HepG2 (cell line): ENCODE results near the gene ZFP92. TPM values are rescaled to one million over a fixed set of nuclear protein-coding genes. Genes with fewer than 3 reads are reported as not detected.

Source experiments
- ATAC-seq: fragments of 200-7000 bp; cut with Tn5 transposase; 3 replicates; pipeline ENCODE4 v1.9.1; 2020; ENCODE audit warnings: mild to moderate bottlenecking, moderate library complexity
- BruUV-seq: library from RNA; stranded (reverse); fragments of 400-500 nt; replicated peaks from 2 replicates; lab custom pipeline; 2021; lab: Mats Ljungman, UMichigan
- CTCF ChIA-PET: fragments of 300-600 bp; formaldehyde crosslinking; extraction: SDS; loops from one replicate; lab custom pipeline; 2021; ENCODE audit warnings: low total read pairs, inconsistent platforms, low intra/inter-chr PET ratio; lab: Yijun Ruan, JAX
- POLR2A ChIA-PET: fragments of 350-600 bp; sonication (Branson Sonifier 250); formaldehyde crosslinking; loops from one replicate; lab custom pipeline; 2020; ENCODE audit warnings: antibody characterized with exemption, inconsistent platforms; lab: Yijun Ruan, JAX
- DNase-seq: peaks from one replicate; pipeline ENCODE4 v3.0.0-alpha.2; 2015; ENCODE audit warnings: low spot score
- FAIRE-seq: peaks from 3 replicates; lab custom pipeline; 2011; peaks lifted over from hg19 to GRCh38; lab: Jason Lieb, UNC
- H2AFZ ChIP-seq: one replicate; pipeline ENCODE4 v1.6.1; 2011; ENCODE audit warnings: low read length, inconsistent platforms
- H3K27ac ChIP-seq: fragments of 300-600 bp; 3 replicates; pipeline ENCODE4 v1.8.0; 2011; ENCODE audit warnings: mixed run types, mild to moderate bottlenecking, mixed read lengths, low read length, inconsistent platforms; ENCODE audit not compliant: insufficient read depth; ENCODE audit errors: extremely low read length
- H3K27me3 ChIP-seq, 2 experiments: fragments of 200-600 bp in 1 of 2; 2 replicates in 1 of 2; 3 replicates in 1 of 2; pipeline versions ENCODE4 v1.6.0 to v1.8.0; 2011; ENCODE audit warnings: low read length in 2 of 2, mild to moderate bottlenecking in 2 of 2, moderate library complexity in 2 of 2, inconsistent platforms in 1 of 2; ENCODE audit not compliant: insufficient read depth in 2 of 2, control insufficient read depth in 1 of 2
- H3K36me3 ChIP-seq, 2 experiments: fragments of 200-600 bp in 1 of 2; replicated peaks in 1 of 2; 2 replicates in 1 of 2; 3 replicates in 1 of 2; pipeline versions ENCODE4 v1.5.1 to v1.8.0; 2011; ENCODE audit warnings: low read length in 2 of 2, inconsistent platforms in 1 of 2; ENCODE audit not compliant: insufficient read depth in 2 of 2, control insufficient read depth in 1 of 2
- H3K4me1 ChIP-seq: 2 replicates; pipeline ENCODE4 v1.5.1; 2012; ENCODE audit warnings: low read length, inconsistent platforms; ENCODE audit not compliant: insufficient read depth
- H3K4me2 ChIP-seq: 2 replicates; pipeline ENCODE4 v1.6.0; 2011; ENCODE audit warnings: low read depth, low read length, inconsistent platforms
- H3K4me3 ChIP-seq, 3 experiments: fragments of 200-600 bp in 1 of 3; sonication (generic), shearing (Covaris generic) in 1 of 3; replicated peaks in 1 of 3; 2 replicates each; pipeline ENCODE4 v1.5.1; 2011 to 2016; ENCODE audit warnings: low read length in 3 of 3, inconsistent platforms in 2 of 3, low read depth in 2 of 3, mild to moderate bottlenecking in 2 of 3, control low read depth in 1 of 3, mixed read lengths in 1 of 3; ENCODE audit not compliant: insufficient read depth in 1 of 3
- H3K79me2 ChIP-seq: one replicate; pipeline ENCODE4 v1.6.1; 2011; ENCODE audit warnings: low read length, inconsistent platforms; ENCODE audit not compliant: insufficient read depth
- H3K9ac ChIP-seq: 2 replicates; pipeline ENCODE4 v1.6.0; 2011; ENCODE audit warnings: mild to moderate bottlenecking, low read depth, low read length, inconsistent platforms; ENCODE audit not compliant: insufficient read depth
- H3K9me3 ChIP-seq: 2 replicates; pipeline ENCODE4 v1.5.1; 2012; ENCODE audit warnings: mild to moderate bottlenecking, low read length
- H4K20me1 ChIP-seq: 2 replicates; pipeline ENCODE4 v1.6.0; 2011; ENCODE audit warnings: inconsistent platforms, mild to moderate bottlenecking, low read length, moderate library complexity; ENCODE audit not compliant: insufficient read depth
- NFAT5 ChIP-seq: sonication (generic); formaldehyde crosslinking; IDR thresholded peaks from 2 replicates; pipeline ENCODE4 v1.4.0; 2020; ENCODE audit warnings: missing genetic modification reagents
- ZNF543 ChIP-seq: sonication (generic); formaldehyde crosslinking; IDR thresholded peaks from 2 replicates; pipeline ENCODE4 v1.4.0; 2020; ENCODE audit warnings: mild to moderate bottlenecking, missing genetic modification reagents
- WGBS: methylation state at CpG from one replicate; pipeline ENCODE4 v1.1.6; 2017; ENCODE audit warnings: low lambda C conversion rate; 5-methylcytosine and 5-hydroxymethylcytosine counted together
- in situ Hi-C: cut with HindIII; loops from 2 replicates; pipeline ENCODE4 v1.10.0; 2017; ENCODE audit warnings: low pct_unique_long_range_greater_than_20kb; ENCODE audit not compliant: extremely low pct_ligation_motif_present
- intact Hi-C: fragments of 100-400 bp; cut with micrococcal nuclease; formaldehyde crosslinking; loops from one replicate; pipeline ENCODE4 v1.10.0; 2022; ENCODE audit not compliant: unreplicated experiment
- polyA plus RNA-seq, 8 experiments: library from polyadenylated mRNA; depleted of rRNA in 3 of 8; stranded (reverse) in 7 of 8; unstranded in 1 of 8; fragments of >200 nt; fragmentation: Illumina TruSeq in 4 of 8; extraction: Trizol in 4 of 8; gene quantifications; 2 replicates each; pipeline versions ENCODE4 v1.2.1 to v1.2.3, GENCODE V29; 2011 to 2016; ENCODE audit warnings: low read depth in 4 of 8, missing spikeins in 1 of 8, mixed read lengths in 1 of 8; ENCODE audit not compliant: insufficient read depth in 1 of 8
- total RNA-seq, 5 experiments: library from RNA; depleted of rRNA; stranded (reverse); fragments of >200 nt; fragmentation: Illumina TruSeq; extraction: Trizol; gene quantifications; 2 replicates each; pipeline ENCODE4 v1.2.3, GENCODE V29; 2016; ENCODE audit warnings: low read depth in 1 of 5

Gene ZFP92
- total and polyA plus RNA-seq, 2 of the 13 experiments (the other 11 are each of a cell fraction or from before 2014, with no cell fraction given): 0.02 TPM; not detected in 1

GRCh38 chrX:153394612-153395011 lies 16.7 kb upstream of the ZFP92 start:
- ChIA-PET CTCF (no interaction called here), POLR2A (no interaction called here)
- H3K36me3 ChIP-seq: no peaks in the 10 kb centered on the region
- in situ Hi-C loops (no loop called here), intact Hi-C loops (no loop called here)
- 4% methylated on average over 13 of the region's 13 CpGs for WGBS
- H3K9ac ChIP-seq: no peak overlapping the region
- H3K4me2 ChIP-seq: no peak overlapping the region
- TF ChIP-seq ZNF543 (CRISPR knock-in tag) (no peak), NFAT5 (CRISPR knock-in tag) (no peak)
- DNase-seq (no peak), ATAC-seq (no peak), FAIRE-seq (no peak)
- no peak overlapping the region for H3K4me3 ChIP-seq
- no peak overlapping the region for H2AFZ ChIP-seq
- H3K27ac ChIP-seq: no peak overlapping the region
- no peaks in the 10 kb centered on the region for H3K79me2 ChIP-seq
- no peaks in the 10 kb centered on the region; a peak in 1 of 5 replicates for H3K27me3 ChIP-seq
- H3K9me3 ChIP-seq: no peaks in the 10 kb centered on the region
- no peaks in the 10 kb centered on the region for H4K20me1 ChIP-seq
- H3K4me1 ChIP-seq: no peaks in the 10 kb centered on the region
- BruUV-seq: no TSS peak
